Peyer's patch (tissue), 4 donors: Measurements from ENCODE around the gene KCNE4. TPM values are rescaled to one million over a fixed set of nuclear protein-coding genes. Genes with fewer than 3 reads are reported as not detected.
"Not testable (repeated sequence)": the region's sequence is repeated elsewhere in the genome, so short reads cannot be mapped to it uniquely, and the experiment has no call there.

Experiments
- DNase-seq, 3 donors: peaks; one replicate each; pipeline ENCODE4 v3.0.0-alpha.2; 2017 to 2019
- H3K27ac ChIP-seq, 4 donors: fragments of 200-600 bp; sonication (generic); one replicate each; pipeline ENCODE4 v1.5.1; 2016 to 2019
- H3K27me3 ChIP-seq, 2 donors: fragments of 200-600 bp; sonication (generic); one replicate each; pipeline ENCODE4 v1.5.1; 2019
- H3K36me3 ChIP-seq, 3 donors: fragments of 200-600 bp; sonication (generic); one replicate each; pipeline ENCODE4 v1.5.1; 2016 to 2019
- H3K4me1 ChIP-seq, 4 donors: fragments of 200-600 bp; sonication (generic); one replicate each; pipeline ENCODE4 v1.5.1; 2016 to 2019
- H3K4me3 ChIP-seq, 4 donors: fragments of 200-600 bp; sonication (generic); 1 replicate in 3 of 4; 2 replicates in 1 of 4; pipeline ENCODE4 v1.5.1; 2016 to 2019; ENCODE audit warnings: mild to moderate bottlenecking in 1 of 4
- H3K9me3 ChIP-seq, 4 donors: fragments of 200-600 bp; sonication (generic); one replicate each; pipeline ENCODE4 v1.5.1; 2016 to 2019; ENCODE audit warnings: mild to moderate bottlenecking in 1 of 4
- CTCF ChIP-seq, 6 experiments: fragments of 450-650 bp in 4 of 6; fragments of 200-600 bp in 2 of 6; sonication (generic) in 1 of 6; IDR thresholded peaks; one replicate each; pipeline ENCODE4 v1.5.1; 2017 to 2019; ENCODE audit warnings: antibody characterized with exemption in 6 of 6, mild to moderate bottlenecking in 3 of 6, moderate library complexity in 1 of 6
- POLR2A ChIP-seq, 2 donors: fragments of 450-650 bp; IDR thresholded peaks; one replicate each; pipeline ENCODE4 v1.5.1; 2017; ENCODE audit warnings: antibody characterized with exemption in 2 of 2, mild to moderate bottlenecking in 2 of 2, moderate library complexity in 2 of 2
- total RNA-seq, 4 donors: library from RNA; depleted of rRNA; stranded (reverse); fragments of >200 nt; gene quantifications; one replicate each; pipeline ENCODE4 v1.1.0, GENCODE V29; 2016

The KCNE4 gene
- total RNA-seq, 4 donors from 2014 or later = 0.35 to 2.5 (median 0.79) TPM

- H3K27ac ChIP-seq = no peak overlapping the region
- DNase-seq = no peak
- TF ChIP-seq CTCF (IDR thresholded peaks at IDR 0.05) (no peak), POLR2A (IDR thresholded peaks at IDR 0.05) (no peak)
- H3K36me3 ChIP-seq = no peaks in the 10 kb centered on the region
- H3K27me3 ChIP-seq = no peaks in the 10 kb centered on the region
- H3K9me3 ChIP-seq = no peaks in the 10 kb centered on the region
- H3K4me1 ChIP-seq = no peaks in the 10 kb centered on the region
- no peak overlapping the region for H3K4me3 ChIP-seq
These were observed 27.9 kb downstream of the KCNE4 start for GRCh38 chr2:223079925-223080324.

GRCh38 chr2:223080790-223081360, 28.9 kb downstream of the KCNE4 start:
- not testable (repeated sequence) for H3K27me3 ChIP-seq, H3K4me1 ChIP-seq, H3K36me3 ChIP-seq, DNase-seq, H3K27ac ChIP-seq, H3K9me3 ChIP-seq, H3K4me3 ChIP-seq

GRCh38 chr2:223081789-223082188, 29.8 kb downstream of the KCNE4 start:
- H3K36me3 ChIP-seq = no peaks in the 10 kb centered on the region
- H3K4me3 ChIP-seq = no peak overlapping the region
- H3K27me3 ChIP-seq = no peaks in the 10 kb centered on the region
- H3K9me3 ChIP-seq = no peaks in the 10 kb centered on the region
- no peak for DNase-seq
- TF ChIP-seq POLR2A (IDR thresholded peaks at IDR 0.05) = no peak
- no peak for TF ChIP-seq CTCF (IDR thresholded peaks at IDR 0.05)
- no peaks in the 10 kb centered on the region for H3K4me1 ChIP-seq
- no peak overlapping the region for H3K27ac ChIP-seq

- no peaks in the 10 kb centered on the region for H3K27me3 ChIP-seq
- no peak overlapping the region for H3K27ac ChIP-seq
- H3K4me1 ChIP-seq = no peaks in the 10 kb centered on the region
- H3K4me3 ChIP-seq = no peak overlapping the region
- no peaks in the 10 kb centered on the region for H3K36me3 ChIP-seq
- no peak for DNase-seq
- TF ChIP-seq CTCF (IDR thresholded peaks at IDR 0.05) (no peak), POLR2A (IDR thresholded peaks at IDR 0.05) (no peak)
- H3K9me3 ChIP-seq = no peaks in the 10 kb centered on the region
These were observed 30.7 kb downstream of the KCNE4 start for GRCh38 chr2:223082706-223083105.

GRCh38 chr2:223083402-223084070, 31.5 kb downstream of the KCNE4 start:
- Histone ChIP-seq H3K4me3 (no peak overlapping the region), H3K36me3 (no peaks in the 10 kb centered on the region), H3K9me3 (no peaks in the 10 kb centered on the region), H3K4me1 (no peaks in the 10 kb centered on the region), H3K27ac (no peak overlapping the region), H3K27me3 (no peaks in the 10 kb centered on the region)
- no peak for DNase-seq
- TF ChIP-seq CTCF (IDR thresholded peaks at IDR 0.05) (no peak), POLR2A (IDR thresholded peaks at IDR 0.05) (no peak)

GRCh38 chr2:223084873-223085272, 32.9 kb downstream of the KCNE4 start:
- Histone ChIP-seq H3K4me3 (no peak overlapping the region), H3K27me3 (no peaks in the 10 kb centered on the region), H3K36me3 (no peaks in the 10 kb centered on the region), H3K27ac (no peak overlapping the region), H3K9me3 (no peaks in the 10 kb centered on the region), H3K4me1 (no peaks in the 10 kb centered on the region)
- DNase-seq = no peak
- no peak for TF ChIP-seq CTCF (IDR thresholded peaks at IDR 0.05)
- no peak for TF ChIP-seq POLR2A (IDR thresholded peaks at IDR 0.05)
